ENCODE data around the gene ROPN1.

ROPN1 gene

DNA sequence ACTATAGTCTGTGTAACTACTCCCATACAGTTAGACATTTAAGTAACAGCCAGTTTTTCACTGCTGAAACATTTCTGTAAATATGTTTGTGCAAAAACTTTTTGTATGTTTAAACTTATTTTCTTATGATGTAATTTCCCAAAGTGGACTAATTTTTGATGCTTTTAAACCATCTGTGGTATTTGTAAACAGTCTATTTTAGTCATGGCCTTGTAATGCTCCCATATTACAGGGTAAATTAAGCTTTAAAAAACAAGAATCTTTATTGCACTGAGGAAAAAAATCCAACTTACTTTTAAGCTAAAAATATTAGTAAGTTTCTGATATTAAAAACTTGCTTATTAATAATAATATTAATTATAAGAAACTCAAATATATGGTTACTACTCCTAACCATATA, 44.4 kb downstream of the ROPN1 start:
- no peak overlapping the region for H3K9ac ChIP-seq (ENCODE audit: low read length in 2 of 2)
- H3K4me1 ChIP-seq (ENCODE audit: control insufficient read depth, insufficient read depth, low read length), result no peaks in the 10 kb centered on the region
- H3K4me3 ChIP-seq (ENCODE audit: low read length in 2 of 2), result no peak overlapping the region
- no peaks in the 10 kb centered on the region for H3K9me3 ChIP-seq (ENCODE audit: control insufficient read depth in 2 of 2, low read length in 2 of 2)
- H3K27ac ChIP-seq (ENCODE audit: low read length), result no peak overlapping the region
- peaks cover 11 to 17% of the 10 kb centered on the region in 2 donors for H3K36me3 ChIP-seq (ENCODE audit: control insufficient read depth in 2 of 2, insufficient read depth in 2 of 2, low read length in 2 of 2)
- H3K27me3 ChIP-seq (ENCODE audit: control insufficient read depth in 1 of 2, insufficient read depth in 2 of 2, low read length in 2 of 2), result no peaks in the 10 kb centered on the region

DNA sequence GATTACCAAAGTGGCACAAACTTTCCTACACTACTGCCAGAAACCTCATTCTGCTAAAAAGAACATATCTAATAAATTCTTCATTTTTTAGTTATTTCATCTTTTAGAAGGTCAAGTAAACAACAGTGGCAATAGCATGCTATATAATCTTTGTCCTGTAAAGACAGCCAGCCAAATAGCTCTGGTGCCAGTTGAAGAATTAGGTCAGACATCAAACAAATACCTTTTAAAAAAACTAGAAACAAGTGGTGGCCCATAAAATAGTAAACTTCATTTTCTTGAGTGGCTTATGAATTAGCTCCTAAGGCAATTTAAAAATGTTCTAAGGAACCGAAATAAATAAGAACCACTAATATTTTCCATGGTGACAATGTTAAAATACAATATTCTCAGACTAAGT, 50.4 kb downstream of the ROPN1 start:
- no peaks in the 10 kb centered on the region for H3K9me3 ChIP-seq (ENCODE audit: control insufficient read depth in 2 of 2, low read length in 2 of 2)
- no peak overlapping the region for H3K27ac ChIP-seq (ENCODE audit: low read length)
- H3K4me1 ChIP-seq (ENCODE audit: control insufficient read depth, insufficient read depth, low read length), result no peaks in the 10 kb centered on the region
- peaks cover 7 to 10% of the 10 kb centered on the region in 2 donors for H3K36me3 ChIP-seq (ENCODE audit: control insufficient read depth in 2 of 2, insufficient read depth in 2 of 2, low read length in 2 of 2)
- no peak overlapping the region for H3K4me3 ChIP-seq (ENCODE audit: low read length in 2 of 2)
- no peak overlapping the region for H3K9ac ChIP-seq (ENCODE audit: low read length in 2 of 2)
- no peaks in the 10 kb centered on the region for H3K27me3 ChIP-seq (ENCODE audit: control insufficient read depth in 1 of 2, insufficient read depth in 2 of 2, low read length in 2 of 2)

DNA sequence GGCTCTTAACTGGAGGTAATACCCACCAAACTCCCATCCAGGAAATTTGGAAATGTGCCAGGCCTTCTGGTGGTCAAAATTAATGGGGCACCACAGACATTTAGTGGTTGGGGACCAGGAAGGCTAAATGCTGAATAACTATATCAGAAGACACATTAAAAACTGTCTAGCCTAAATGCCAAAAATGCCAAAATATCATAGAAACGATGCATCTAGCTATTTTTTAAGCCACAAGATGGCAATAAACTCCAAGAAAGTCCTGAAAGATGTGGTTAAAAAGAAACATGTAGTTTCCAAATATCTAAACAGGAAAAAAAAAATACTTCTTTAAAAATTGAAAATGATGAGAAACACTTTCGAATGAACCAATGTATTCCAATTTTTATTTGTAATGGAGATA, 50.8 kb downstream of the ROPN1 start:
- Histone ChIP-seq H3K4me1 (ENCODE audit: control insufficient read depth, insufficient read depth, low read length) (no peaks in the 10 kb centered on the region), H3K9ac (ENCODE audit: low read length in 2 of 2) (no peak overlapping the region), H3K27ac (ENCODE audit: low read length) (no peak overlapping the region), H3K4me3 (ENCODE audit: low read length in 2 of 2) (no peak overlapping the region), H3K9me3 (ENCODE audit: control insufficient read depth in 2 of 2, low read length in 2 of 2) (no peaks in the 10 kb centered on the region), H3K36me3 (ENCODE audit: control insufficient read depth in 2 of 2, insufficient read depth in 2 of 2, low read length in 2 of 2) (peaks cover 7 to 10% of the 10 kb centered on the region in 2 donors), H3K27me3 (ENCODE audit: control insufficient read depth in 1 of 2, insufficient read depth in 2 of 2, low read length in 2 of 2) (no peaks in the 10 kb centered on the region)

DNA sequence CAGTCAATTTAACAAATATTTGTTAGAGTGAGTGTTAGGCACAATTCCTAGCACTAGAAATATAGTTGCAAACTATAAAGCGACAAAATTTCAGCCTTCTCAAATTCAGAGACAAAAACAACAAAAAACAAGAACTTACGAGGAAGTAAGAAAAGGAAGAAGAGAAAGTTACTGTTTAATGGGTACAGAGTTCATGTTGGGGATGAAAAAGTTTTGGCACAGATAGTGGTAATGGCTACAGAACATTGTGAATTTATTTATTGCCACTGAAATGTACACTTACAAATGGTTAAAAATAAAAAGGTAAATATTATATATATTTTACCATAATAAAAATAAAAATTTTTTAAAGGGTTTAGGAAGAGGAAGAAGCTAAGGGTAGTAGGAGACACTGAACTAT, 52.2 kb downstream of the ROPN1 start:
- Histone ChIP-seq H3K27ac (ENCODE audit: low read length) (no peak overlapping the region), H3K9me3 (ENCODE audit: control insufficient read depth in 2 of 2, low read length in 2 of 2) (no peaks in the 10 kb centered on the region), H3K4me3 (ENCODE audit: low read length in 2 of 2) (no peak overlapping the region), H3K36me3 (ENCODE audit: control insufficient read depth in 2 of 2, insufficient read depth in 2 of 2, low read length in 2 of 2) (peaks cover 7 to 10% of the 10 kb centered on the region in 2 donors), H3K4me1 (ENCODE audit: control insufficient read depth, insufficient read depth, low read length) (no peaks in the 10 kb centered on the region), H3K27me3 (ENCODE audit: control insufficient read depth in 1 of 2, insufficient read depth in 2 of 2, low read length in 2 of 2) (no peaks in the 10 kb centered on the region), H3K9ac (ENCODE audit: low read length in 2 of 2) (no peak overlapping the region)

DNA sequence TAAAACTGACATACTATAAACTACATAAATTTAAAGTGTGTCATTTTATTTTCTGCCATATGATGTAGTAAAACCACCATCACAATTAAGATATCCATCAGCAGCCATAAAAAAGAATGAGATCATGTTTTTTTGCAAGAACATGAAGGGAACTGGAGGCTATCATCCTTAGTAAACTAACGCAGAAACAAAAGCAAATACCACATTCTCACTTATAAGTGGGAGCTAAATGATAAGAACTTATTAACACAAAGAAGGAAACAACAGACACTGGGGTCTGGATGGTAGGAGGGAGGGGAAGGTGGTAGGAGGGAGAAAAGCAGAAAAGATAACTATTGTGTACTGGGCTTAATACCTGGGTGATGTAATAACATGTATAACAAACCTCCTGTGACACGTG, 55.5 kb downstream of the ROPN1 start:
- no peaks in the 10 kb centered on the region for H3K4me1 ChIP-seq (ENCODE audit: control insufficient read depth, insufficient read depth, low read length)

DNA sequence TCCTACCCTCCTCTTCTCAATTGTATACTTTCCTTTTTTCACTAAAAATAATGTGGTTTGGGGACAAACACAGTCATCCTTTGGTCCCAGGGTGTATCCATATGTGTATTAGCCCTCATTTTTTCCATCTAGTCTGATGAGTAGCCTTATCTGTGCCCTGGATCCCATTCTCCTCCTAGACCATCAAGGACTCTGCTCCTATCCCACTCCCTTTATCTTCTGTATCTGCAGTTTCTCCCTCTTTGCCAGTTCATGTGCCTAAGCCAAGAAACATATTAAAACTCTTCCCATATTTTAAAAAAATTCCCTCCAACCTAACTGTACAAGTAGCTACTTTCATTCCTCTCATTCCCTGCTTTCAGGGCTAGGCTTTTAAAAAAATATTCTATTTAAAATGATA, 56.1 kb downstream of the ROPN1 start:
- no peak overlapping the region for H3K9ac ChIP-seq (ENCODE audit: low read length in 2 of 2)
- H3K4me3 ChIP-seq (ENCODE audit: low read length in 2 of 2), result no peak overlapping the region
- no peaks in the 10 kb centered on the region for H3K27me3 ChIP-seq (ENCODE audit: control insufficient read depth in 1 of 2, insufficient read depth in 2 of 2, low read length in 2 of 2)
- no peaks in the 10 kb centered on the region for H3K9me3 ChIP-seq (ENCODE audit: control insufficient read depth in 2 of 2, low read length in 2 of 2)
- H3K36me3 ChIP-seq (ENCODE audit: control insufficient read depth in 2 of 2, insufficient read depth in 2 of 2, low read length in 2 of 2), result no peaks in the 10 kb centered on the region
- no peaks in the 10 kb centered on the region for H3K4me1 ChIP-seq (ENCODE audit: control insufficient read depth, insufficient read depth, low read length)
- H3K27ac ChIP-seq (ENCODE audit: low read length), result no peak overlapping the region

More for the DNA sequence above, 55.5 kb downstream of the ROPN1 start:
- no peak overlapping the region for H3K9ac ChIP-seq (ENCODE audit: low read length in 2 of 2)
- no peak overlapping the region for H3K27ac ChIP-seq (ENCODE audit: low read length)
- no peak overlapping the region for H3K4me3 ChIP-seq (ENCODE audit: low read length in 2 of 2)
- no peaks in the 10 kb centered on the region for H3K36me3 ChIP-seq (ENCODE audit: control insufficient read depth in 2 of 2, insufficient read depth in 2 of 2, low read length in 2 of 2)
- H3K27me3 ChIP-seq (ENCODE audit: control insufficient read depth in 1 of 2, insufficient read depth in 2 of 2, low read length in 2 of 2), result no peaks in the 10 kb centered on the region
- H3K9me3 ChIP-seq (ENCODE audit: control insufficient read depth in 2 of 2, low read length in 2 of 2), result no peaks in the 10 kb centered on the region

DNA sequence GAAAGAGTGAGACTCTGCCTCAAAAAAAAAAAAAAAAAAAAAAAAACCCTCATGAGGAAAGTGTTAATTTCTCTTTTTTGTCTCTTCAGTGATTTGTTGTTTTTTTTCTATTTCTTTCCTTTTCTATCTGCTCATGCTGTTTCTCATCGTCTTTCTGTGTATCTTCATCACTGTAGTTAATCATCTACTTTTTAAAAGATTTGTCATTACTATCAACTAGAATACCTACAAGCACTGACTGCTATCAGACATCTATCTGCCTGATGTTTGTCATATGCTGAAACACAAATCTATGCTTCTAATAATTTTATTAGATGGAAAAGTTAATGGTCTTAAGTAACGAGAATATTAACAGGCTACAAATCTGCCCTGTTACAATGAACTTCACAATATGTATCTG, 57.7 kb downstream of the ROPN1 start:
- H3K9ac ChIP-seq (ENCODE audit: low read length in 2 of 2), result no peak overlapping the region
- no peaks in the 10 kb centered on the region for H3K27me3 ChIP-seq (ENCODE audit: control insufficient read depth in 1 of 2, insufficient read depth in 2 of 2, low read length in 2 of 2)
- H3K36me3 ChIP-seq (ENCODE audit: control insufficient read depth in 2 of 2, insufficient read depth in 2 of 2, low read length in 2 of 2), result peaks cover 4 to 5% of the 10 kb centered on the region in 2 donors
- H3K4me1 ChIP-seq (ENCODE audit: control insufficient read depth, insufficient read depth, low read length), result no peaks in the 10 kb centered on the region
- H3K27ac ChIP-seq (ENCODE audit: low read length), result no peak overlapping the region
- no peaks in the 10 kb centered on the region for H3K9me3 ChIP-seq (ENCODE audit: control insufficient read depth in 2 of 2, low read length in 2 of 2)
- H3K4me3 ChIP-seq (ENCODE audit: low read length in 2 of 2), result no peak overlapping the region

DNA sequence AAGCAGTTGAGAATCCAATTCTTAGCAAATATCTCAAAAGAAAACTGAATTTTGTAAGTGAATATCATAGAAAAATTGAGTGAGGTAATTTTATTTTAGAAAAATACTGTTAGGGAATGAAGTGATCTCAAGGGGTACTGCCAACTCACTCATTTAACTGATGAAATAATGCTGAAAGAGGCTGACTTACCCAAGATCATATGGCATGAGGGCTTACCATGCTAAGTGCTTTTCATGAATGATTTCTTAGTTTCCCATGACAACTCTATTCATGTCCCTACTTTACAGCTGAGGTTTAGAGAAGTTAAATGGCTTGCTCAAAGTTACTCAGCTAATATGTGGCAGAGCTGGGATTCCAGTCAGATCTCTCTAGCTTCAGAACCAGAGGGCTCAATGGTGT, 61.5 kb downstream of the ROPN1 start:
- Histone ChIP-seq H3K9me3 (ENCODE audit: control insufficient read depth in 2 of 2, low read length in 2 of 2) (no peaks in the 10 kb centered on the region), H3K4me3 (ENCODE audit: low read length in 2 of 2) (no peak overlapping the region), H3K36me3 (ENCODE audit: control insufficient read depth in 2 of 2, insufficient read depth in 2 of 2, low read length in 2 of 2) (peaks cover 4 to 5% of the 10 kb centered on the region in 2 donors), H3K27me3 (ENCODE audit: control insufficient read depth in 1 of 2, insufficient read depth in 2 of 2, low read length in 2 of 2) (no peaks in the 10 kb centered on the region), H3K27ac (ENCODE audit: low read length) (no peak overlapping the region), H3K4me1 (ENCODE audit: control insufficient read depth, insufficient read depth, low read length) (no peaks in the 10 kb centered on the region), H3K9ac (ENCODE audit: low read length in 2 of 2) (no peak overlapping the region)

DNA sequence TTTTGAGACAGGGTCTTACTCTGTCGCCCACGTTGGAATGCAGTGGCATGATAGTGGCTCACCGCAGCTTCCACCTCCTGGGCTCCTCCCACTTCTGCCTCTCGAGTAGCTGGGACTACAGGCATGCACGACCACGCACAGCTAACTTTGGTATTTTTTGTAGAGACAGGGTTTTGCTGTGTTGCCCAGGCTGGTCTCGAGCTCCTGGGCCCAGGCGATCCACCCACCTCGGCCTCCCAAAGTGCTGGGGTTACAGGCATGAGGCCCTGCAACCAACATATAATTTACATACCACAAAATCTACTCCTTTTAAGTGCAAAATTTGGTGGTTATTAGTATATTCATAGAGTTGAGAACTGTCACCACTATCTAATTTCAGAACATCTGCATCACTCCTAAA, 62.6 kb downstream of the ROPN1 start:
- Histone ChIP-seq H3K36me3 (ENCODE audit: control insufficient read depth in 2 of 2, insufficient read depth in 2 of 2, low read length in 2 of 2) (peaks cover 4 to 5% of the 10 kb centered on the region in 2 donors), H3K27me3 (ENCODE audit: control insufficient read depth in 1 of 2, insufficient read depth in 2 of 2, low read length in 2 of 2) (no peaks in the 10 kb centered on the region), H3K9ac (ENCODE audit: low read length in 2 of 2) (no peak overlapping the region), H3K4me3 (ENCODE audit: low read length in 2 of 2) (no peak overlapping the region), H3K27ac (ENCODE audit: low read length) (no peak overlapping the region), H3K4me1 (ENCODE audit: control insufficient read depth, insufficient read depth, low read length) (no peaks in the 10 kb centered on the region), H3K9me3 (ENCODE audit: control insufficient read depth in 2 of 2, low read length in 2 of 2) (no peaks in the 10 kb centered on the region)

DNA sequence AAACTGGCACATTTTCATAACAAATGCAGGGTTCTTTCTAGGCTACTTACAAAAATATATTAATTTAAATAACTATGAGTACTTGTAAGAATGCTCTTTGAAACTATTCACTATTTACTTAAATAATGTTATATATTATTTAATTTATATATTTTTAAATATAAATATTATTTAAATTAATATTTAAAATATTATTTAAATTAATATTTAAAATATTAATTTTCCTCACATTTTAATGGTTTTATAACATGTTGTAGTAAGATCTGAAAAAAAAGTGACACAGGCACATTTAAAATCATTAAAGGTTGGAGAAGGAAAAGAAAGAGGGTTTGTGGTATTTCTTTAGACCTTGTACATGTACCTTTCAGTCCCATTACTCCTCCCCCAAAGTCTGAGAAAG, 65.5 kb downstream of the ROPN1 start:
- peaks cover 0 to 3% of the 10 kb centered on the region in 2 donors for H3K9me3 ChIP-seq (ENCODE audit: control insufficient read depth in 2 of 2, low read length in 2 of 2)
- no peaks in the 10 kb centered on the region for H3K27me3 ChIP-seq (ENCODE audit: control insufficient read depth in 1 of 2, insufficient read depth in 2 of 2, low read length in 2 of 2)
- H3K27ac ChIP-seq (ENCODE audit: low read length), result no peak overlapping the region
- H3K36me3 ChIP-seq (ENCODE audit: control insufficient read depth in 2 of 2, insufficient read depth in 2 of 2, low read length in 2 of 2), result peaks cover 5 to 11% of the 10 kb centered on the region in 2 donors
- H3K4me1 ChIP-seq (ENCODE audit: control insufficient read depth, insufficient read depth, low read length), result no peaks in the 10 kb centered on the region
- no peak overlapping the region for H3K4me3 ChIP-seq (ENCODE audit: low read length in 2 of 2)
- no peak overlapping the region for H3K9ac ChIP-seq (ENCODE audit: low read length in 2 of 2)

DNA sequence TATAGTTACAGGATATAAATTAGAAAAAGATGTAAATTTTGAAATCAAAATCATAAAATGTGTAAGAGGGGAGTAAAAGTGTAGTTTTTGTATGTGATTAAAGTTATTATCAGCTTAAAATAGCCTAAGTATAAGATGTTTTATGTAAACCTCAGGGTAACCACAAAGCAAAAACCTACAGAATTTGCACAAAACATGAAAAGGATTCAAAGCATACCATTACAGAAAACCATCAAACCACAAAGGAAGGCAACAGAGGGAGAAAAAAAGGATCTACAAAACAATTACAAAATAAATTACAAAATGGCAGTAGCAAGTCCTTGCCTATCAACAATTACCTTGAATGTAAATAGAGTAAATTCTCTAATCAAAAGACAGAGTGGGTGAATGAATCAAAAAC, 71.1 kb downstream of the ROPN1 start:
- no peak overlapping the region for H3K9ac ChIP-seq (ENCODE audit: low read length in 2 of 2)
- peaks cover 5 to 7% of the 10 kb centered on the region in 2 donors for H3K9me3 ChIP-seq (ENCODE audit: control insufficient read depth in 2 of 2, low read length in 2 of 2)
- no peak overlapping the region for H3K4me3 ChIP-seq (ENCODE audit: low read length in 2 of 2)
- H3K27ac ChIP-seq (ENCODE audit: low read length), result no peak overlapping the region
- H3K36me3 ChIP-seq (ENCODE audit: control insufficient read depth in 2 of 2, insufficient read depth in 2 of 2, low read length in 2 of 2), result peaks cover 9% of the 10 kb centered on the region in 2 donors
- no peaks in the 10 kb centered on the region for H3K27me3 ChIP-seq (ENCODE audit: control insufficient read depth in 1 of 2, insufficient read depth in 2 of 2, low read length in 2 of 2)
- no peaks in the 10 kb centered on the region for H3K4me1 ChIP-seq (ENCODE audit: control insufficient read depth, insufficient read depth, low read length)

Data from stomach smooth muscle (tissue), 2 donors.